Astrocyte of the spinal cord (primary cell): ENCODE measurements around the gene GDPD3.

ENCODE experiments used
- DNase-seq: peaks from one replicate; pipeline ENCODE4 v3.0.0; 2011; ENCODE audit warnings: low read depth, low spot score
- H3K4me3 ChIP-seq: 2 replicates; pipeline ENCODE4 v1.5.1; 2011; ENCODE audit warnings: low read depth, mild to moderate bottlenecking, low read length, moderate library complexity
- in situ Hi-C: cut with HindIII; loops from 2 replicates; pipeline ENCODE4 v1.10.0; 2017; ENCODE audit warnings: low sequenced_read_pairs
- TF ChIP-seq, protein P1 (sequence below): IDR thresholded peaks from 2 replicates; pipeline ENCODE4 v1.5.1; 2012; ENCODE audit warnings: low read depth, mild to moderate bottlenecking, low read length, inconsistent platforms

The GDPD3 gene

DNA sequence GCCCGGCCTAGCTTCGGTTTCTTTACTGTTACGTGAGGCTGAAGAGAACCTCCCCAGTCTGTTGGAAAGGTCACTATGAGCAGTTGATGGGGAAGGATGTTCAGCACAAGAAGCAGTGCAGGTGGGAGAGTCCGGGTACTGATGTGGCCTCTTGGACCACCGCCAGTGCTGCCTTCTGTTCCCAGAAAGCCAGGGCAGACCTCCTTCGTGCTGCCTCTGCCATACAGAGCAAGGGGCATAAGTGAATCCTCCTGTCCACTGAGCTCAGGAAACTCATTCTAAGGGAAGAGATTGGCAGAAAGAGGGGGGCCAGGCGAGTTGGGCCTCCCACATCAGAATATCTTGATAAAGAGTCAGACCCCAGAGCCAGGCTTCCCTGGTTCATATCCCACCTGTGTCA is 33.9 kb downstream of the GDPD3 start:
- TF ChIP-seq, protein P1, sequence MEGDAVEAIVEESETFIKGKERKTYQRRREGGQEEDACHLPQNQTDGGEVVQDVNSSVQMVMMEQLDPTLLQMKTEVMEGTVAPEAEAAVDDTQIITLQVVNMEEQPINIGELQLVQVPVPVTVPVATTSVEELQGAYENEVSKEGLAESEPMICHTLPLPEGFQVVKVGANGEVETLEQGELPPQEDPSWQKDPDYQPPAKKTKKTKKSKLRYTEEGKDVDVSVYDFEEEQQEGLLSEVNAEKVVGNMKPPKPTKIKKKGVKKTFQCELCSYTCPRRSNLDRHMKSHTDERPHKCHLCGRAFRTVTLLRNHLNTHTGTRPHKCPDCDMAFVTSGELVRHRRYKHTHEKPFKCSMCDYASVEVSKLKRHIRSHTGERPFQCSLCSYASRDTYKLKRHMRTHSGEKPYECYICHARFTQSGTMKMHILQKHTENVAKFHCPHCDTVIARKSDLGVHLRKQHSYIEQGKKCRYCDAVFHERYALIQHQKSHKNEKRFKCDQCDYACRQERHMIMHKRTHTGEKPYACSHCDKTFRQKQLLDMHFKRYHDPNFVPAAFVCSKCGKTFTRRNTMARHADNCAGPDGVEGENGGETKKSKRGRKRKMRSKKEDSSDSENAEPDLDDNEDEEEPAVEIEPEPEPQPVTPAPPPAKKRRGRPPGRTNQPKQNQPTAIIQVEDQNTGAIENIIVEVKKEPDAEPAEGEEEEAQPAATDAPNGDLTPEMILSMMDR, result no peak

DNA sequence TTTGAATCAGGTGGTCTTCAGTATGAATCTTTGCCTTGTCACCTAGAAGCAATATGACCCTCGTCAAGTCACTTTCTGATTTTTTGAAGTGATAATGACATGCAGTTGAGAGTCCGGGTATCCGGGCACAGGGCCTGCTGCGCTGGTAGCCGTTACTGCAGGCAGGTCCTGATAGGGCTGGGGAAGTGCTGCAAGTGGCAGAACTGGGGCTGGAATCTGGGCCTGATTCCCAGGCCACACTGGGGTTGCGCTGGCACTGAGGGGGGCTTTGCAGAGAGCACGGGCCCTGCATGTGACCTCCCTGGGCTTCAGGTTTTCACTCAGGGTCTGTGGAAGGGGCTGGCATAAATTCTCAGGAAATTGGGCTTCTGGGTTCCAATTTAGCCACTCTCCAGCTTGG is 34.6 kb downstream of the GDPD3 start:
- in situ Hi-C loops, result no loop called here
- no peak for DNase-seq
- TF ChIP-seq, protein P1, result no peak
- H3K4me3 ChIP-seq, result no peak overlapping the region

More for the DNA sequence above, 33.9 kb downstream of the GDPD3 start:
- in situ Hi-C loops, result no loop called here
- H3K4me3 ChIP-seq, result no peak overlapping the region
- DNase-seq, result no peak

DNA sequence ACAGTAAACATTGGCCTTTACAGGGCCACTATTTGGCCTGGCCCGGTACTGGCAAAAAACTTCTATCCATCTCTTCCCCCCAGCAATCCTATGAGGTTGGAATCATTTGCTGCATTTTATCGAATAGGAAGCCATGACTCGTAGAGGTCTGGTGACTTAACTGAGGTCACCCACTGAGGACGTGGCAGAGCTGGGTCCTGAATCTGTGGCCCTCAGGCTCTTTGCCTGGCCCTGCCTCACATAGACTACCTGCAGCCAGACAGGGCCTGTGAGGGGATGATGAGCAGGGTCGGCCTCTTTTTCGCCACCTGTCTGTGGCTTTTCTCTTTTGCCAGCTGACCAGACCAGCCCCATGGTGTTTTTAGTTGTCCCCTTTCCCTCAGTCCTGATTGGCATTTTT is 35.7 kb downstream of the GDPD3 start:
- no peak overlapping the region for H3K4me3 ChIP-seq
- TF ChIP-seq, protein P1, result no peak
- DNase-seq, result no peak
- in situ Hi-C loops, result no loop called here

DNA sequence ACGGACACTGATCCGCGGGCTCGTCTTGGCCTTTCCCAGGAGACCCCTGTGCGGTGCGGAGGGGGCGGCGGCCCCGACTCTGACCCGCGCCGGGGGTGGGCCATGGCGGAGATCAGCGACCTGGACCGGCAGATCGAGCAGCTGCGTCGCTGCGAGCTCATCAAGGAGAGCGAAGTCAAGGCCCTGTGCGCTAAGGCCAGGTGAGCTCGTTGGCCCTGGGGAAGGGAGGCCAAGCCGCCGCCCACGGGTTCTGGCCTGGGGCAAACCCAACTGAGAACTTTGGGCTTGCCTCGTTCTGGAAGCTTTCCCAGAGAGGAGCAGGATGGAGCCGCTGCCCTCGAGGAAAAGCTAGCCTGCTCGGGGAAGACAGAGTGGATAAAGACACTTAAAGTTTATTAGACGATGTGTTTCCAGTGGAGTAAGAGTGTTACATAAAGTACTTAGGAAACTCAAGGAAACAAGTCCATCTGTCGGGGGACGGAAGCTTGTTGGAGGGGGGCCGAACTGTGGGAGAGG is 37.0 kb downstream of the GDPD3 start:
- TF ChIP-seq, protein P1, result no peak
- peak overlapping the region; percentile 87 for H3K4me3 ChIP-seq
- no peak for DNase-seq
- in situ Hi-C loops, result no loop called here

DNA sequence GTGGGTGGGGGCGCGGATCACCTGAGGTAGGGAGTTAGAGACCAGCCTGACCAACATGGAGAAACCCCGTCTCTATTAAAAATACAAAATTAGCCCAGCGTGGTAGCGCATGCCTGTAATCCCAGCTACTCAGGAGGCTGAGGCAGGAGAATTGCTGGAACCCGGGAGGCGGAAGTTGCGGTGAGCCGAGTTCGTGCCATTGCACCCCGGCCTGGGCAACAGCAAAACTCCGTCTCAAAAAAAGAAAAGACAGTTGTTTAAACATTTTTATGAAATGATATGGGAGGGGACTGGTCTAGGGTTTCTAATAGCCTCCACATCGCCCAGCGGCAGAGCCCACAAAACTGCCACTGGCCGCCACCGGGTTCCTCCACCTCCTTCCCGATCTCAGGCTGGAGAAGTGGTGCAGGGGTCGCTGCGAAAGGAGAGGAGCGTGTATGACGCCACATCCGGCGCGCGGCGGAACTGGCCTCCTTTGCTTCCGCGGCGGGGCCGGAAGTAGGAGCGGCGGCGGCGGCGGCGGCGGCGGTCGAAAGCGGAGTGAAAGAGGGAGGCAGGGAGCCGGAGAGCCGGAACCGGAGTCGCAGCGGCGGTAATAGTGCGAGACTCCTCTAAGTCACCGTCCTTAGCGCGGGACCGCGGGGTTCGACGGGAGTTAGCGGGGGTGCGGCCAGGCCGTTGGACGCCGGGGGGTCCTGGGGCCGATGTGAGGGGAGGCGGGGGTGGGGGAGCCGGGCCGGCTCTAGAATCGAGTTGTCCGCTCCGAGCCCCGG is 37.6 kb downstream of the GDPD3 start, which contains the start of gene PPP4C:
PPP4C (plus strand) TSS at position 492 of the 773 bp plus-strand sequence. CDS start 384 bp downstream, outside the sequence.
- peak within 1 kb of the TSS; percentile 87 for H3K4me3 ChIP-seq
- in situ Hi-C loops, result no loop called here
- DNase-seq, result peak; percentile 90
- TF ChIP-seq, protein P1, result no peak

DNA sequence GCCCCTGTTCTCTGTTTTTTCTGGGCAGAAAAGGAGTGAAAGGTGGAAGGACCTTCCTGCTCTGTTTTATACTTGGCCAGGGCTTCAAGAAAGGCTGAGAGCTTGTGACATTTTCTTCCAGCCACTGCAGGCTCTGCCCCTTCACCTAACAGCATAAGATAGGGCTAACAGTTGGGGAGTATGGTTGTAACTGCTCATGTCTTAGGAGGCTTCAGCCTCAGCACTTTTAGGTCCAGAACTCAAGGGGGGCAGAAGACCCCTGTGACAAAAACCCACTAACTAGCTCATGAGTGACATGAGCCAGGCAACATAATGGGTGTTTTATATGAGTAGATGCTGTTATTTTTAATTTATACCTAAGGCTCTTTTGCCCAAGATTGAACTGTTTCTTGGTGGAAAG is 42.8 kb downstream of the GDPD3 start:
- TF ChIP-seq, protein P1, result no peak
- H3K4me3 ChIP-seq, result peak overlapping the region; percentile 4
- in situ Hi-C loops, result no loop called here
- no peak for DNase-seq
